ENCODE data around the gene NAAA. TPM values are rescaled to one million over a fixed set of nuclear protein-coding genes. Genes with fewer than 3 reads are reported as not detected.

Gene NAAA
- total and polyA plus RNA-seq, 2 of the 13 experiments (the other 11 are each of a cell fraction or from before 2014, with no cell fraction given), result 22.4 to 24.6 TPM

GRCh38 chr4:75916091-75916661, 24.6 kb downstream of the NAAA start (continued):
- TF ChIP-seq ZFP1 (CRISPR knock-in tag; IDR thresholded peaks at IDR 0.05) (no peak), ZNF660 (CRISPR knock-in tag; IDR thresholded peaks at IDR 0.05; ENCODE audit: borderline replicate concordance, low read depth) (no peak), ZFP41 (CRISPR knock-in tag; IDR thresholded peaks at IDR 0.05; ENCODE audit: borderline replicate concordance) (no peak), ZNF713 (CRISPR knock-in tag; IDR thresholded peaks at IDR 0.05) (no peak)
- TF ChIP-seq, protein P1, sequence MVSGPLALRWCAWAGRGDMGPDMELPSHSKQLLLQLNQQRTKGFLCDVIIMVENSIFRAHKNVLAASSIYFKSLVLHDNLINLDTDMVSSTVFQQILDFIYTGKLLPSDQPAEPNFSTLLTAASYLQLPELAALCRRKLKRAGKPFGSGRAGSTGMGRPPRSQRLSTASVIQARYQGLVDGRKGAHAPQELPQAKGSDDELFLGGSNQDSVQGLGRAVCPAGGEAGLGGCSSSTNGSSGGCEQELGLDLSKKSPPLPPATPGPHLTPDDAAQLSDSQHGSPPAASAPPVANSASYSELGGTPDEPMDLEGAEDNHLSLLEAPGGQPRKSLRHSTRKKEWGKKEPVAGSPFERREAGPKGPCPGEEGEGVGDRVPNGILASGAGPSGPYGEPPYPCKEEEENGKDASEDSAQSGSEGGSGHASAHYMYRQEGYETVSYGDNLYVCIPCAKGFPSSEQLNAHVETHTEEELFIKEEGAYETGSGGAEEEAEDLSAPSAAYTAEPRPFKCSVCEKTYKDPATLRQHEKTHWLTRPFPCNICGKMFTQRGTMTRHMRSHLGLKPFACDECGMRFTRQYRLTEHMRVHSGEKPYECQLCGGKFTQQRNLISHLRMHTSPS (CRISPR knock-in tag; IDR thresholded peaks at IDR 0.05; ENCODE audit: low read depth), result no peak

GRCh38 chr4:75912968-75913367, 27.8 kb downstream of the NAAA start:
- Histone ChIP-seq H3K9ac (ENCODE audit: insufficient read depth, low read depth, low read length) (no peak overlapping the region), H3K27ac (ENCODE audit: extremely low read length, insufficient read depth, low read length) (no peak overlapping the region), H4K20me1 (ENCODE audit: insufficient read depth, low read length) (no peaks in the 10 kb centered on the region), H3K27me3 (ENCODE audit: control insufficient read depth in 1 of 2, insufficient read depth in 2 of 2, low read length in 2 of 2) (no peaks in the 10 kb centered on the region), H3K9me3 (ENCODE audit: low read length) (peaks cover 13% of the 10 kb centered on the region), H3K4me2 (ENCODE audit: low read depth, low read length) (no peak overlapping the region), H2AFZ (ENCODE audit: low read length) (no peak overlapping the region), H3K36me3 (replicated peaks in 1 of 2; ENCODE audit: control insufficient read depth in 1 of 2, insufficient read depth in 2 of 2, low read length in 2 of 2) (0 out of 5 replicates have a peak, but pooled peaks cover 0 to 3% of the 10 kb centered on the region in 2 experiments), H3K4me3 (replicated peaks in 1 of 3; ENCODE audit: insufficient read depth in 1 of 3, low read depth in 2 of 3, low read length in 3 of 3) (no peak overlapping the region), H3K4me1 (ENCODE audit: insufficient read depth, low read length) (no peaks in the 10 kb centered on the region), H3K79me2 (ENCODE audit: insufficient read depth, low read length) (no peaks in the 10 kb centered on the region)
- 78% methylated on average over 6 of the region's 6 CpGs for WGBS (ENCODE audit: low lambda C conversion rate)
- POLR2A ChIA-PET, result no interaction called here
- CTCF ChIA-PET (ENCODE audit: low intra/inter-chr PET ratio, low total read pairs), result no interaction called here
- FAIRE-seq, result no peak
- intact Hi-C loops (cut with micrococcal nuclease; ENCODE audit: unreplicated experiment) (no loop called here), in situ Hi-C loops (cut with HindIII; ENCODE audit: extremely low pct_ligation_motif_present, low pct_unique_long_range_greater_than_20kb) (no loop called here)
- no peak for DNase-seq (ENCODE audit: low spot score)
- no peak for ATAC-seq
- BruUV-seq (replicated peaks), result no TSS peak
- TF ChIP-seq, protein P2, sequence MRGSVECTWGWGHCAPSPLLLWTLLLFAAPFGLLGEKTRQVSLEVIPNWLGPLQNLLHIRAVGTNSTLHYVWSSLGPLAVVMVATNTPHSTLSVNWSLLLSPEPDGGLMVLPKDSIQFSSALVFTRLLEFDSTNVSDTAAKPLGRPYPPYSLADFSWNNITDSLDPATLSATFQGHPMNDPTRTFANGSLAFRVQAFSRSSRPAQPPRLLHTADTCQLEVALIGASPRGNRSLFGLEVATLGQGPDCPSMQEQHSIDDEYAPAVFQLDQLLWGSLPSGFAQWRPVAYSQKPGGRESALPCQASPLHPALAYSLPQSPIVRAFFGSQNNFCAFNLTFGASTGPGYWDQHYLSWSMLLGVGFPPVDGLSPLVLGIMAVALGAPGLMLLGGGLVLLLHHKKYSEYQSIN (CRISPR knock-in tag; IDR thresholded peaks at IDR 0.05; ENCODE audit: borderline replicate concordance), result no peak
- TF ChIP-seq ZNF232 (CRISPR knock-in tag; IDR thresholded peaks at IDR 0.05; ENCODE audit: borderline replicate concordance), result no peak
- TF ChIP-seq, protein P3, sequence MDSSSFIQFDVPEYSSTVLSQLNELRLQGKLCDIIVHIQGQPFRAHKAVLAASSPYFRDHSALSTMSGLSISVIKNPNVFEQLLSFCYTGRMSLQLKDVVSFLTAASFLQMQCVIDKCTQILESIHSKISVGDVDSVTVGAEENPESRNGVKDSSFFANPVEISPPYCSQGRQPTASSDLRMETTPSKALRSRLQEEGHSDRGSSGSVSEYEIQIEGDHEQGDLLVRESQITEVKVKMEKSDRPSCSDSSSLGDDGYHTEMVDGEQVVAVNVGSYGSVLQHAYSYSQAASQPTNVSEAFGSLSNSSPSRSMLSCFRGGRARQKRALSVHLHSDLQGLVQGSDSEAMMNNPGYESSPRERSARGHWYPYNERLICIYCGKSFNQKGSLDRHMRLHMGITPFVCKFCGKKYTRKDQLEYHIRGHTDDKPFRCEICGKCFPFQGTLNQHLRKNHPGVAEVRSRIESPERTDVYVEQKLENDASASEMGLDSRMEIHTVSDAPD (CRISPR knock-in tag; IDR thresholded peaks at IDR 0.05), result no peak
- no peak for TF ChIP-seq THAP7 (CRISPR knock-in tag; IDR thresholded peaks at IDR 0.05)
- TF ChIP-seq EED (CRISPR knock-in tag; IDR thresholded peaks at IDR 0.05), result no peak
- TF ChIP-seq, protein P4, sequence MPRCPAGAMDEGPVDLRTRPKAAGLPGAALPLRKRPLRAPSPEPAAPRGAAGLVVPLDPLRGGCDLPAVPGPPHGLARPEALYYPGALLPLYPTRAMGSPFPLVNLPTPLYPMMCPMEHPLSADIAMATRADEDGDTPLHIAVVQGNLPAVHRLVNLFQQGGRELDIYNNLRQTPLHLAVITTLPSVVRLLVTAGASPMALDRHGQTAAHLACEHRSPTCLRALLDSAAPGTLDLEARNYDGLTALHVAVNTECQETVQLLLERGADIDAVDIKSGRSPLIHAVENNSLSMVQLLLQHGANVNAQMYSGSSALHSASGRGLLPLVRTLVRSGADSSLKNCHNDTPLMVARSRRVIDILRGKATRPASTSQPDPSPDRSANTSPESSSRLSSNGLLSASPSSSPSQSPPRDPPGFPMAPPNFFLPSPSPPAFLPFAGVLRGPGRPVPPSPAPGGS (CRISPR knock-in tag; IDR thresholded peaks at IDR 0.05), result no peak
- TF ChIP-seq, protein P5, sequence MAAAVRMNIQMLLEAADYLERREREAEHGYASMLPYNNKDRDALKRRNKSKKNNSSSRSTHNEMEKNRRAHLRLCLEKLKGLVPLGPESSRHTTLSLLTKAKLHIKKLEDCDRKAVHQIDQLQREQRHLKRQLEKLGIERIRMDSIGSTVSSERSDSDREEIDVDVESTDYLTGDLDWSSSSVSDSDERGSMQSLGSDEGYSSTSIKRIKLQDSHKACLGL (CRISPR knock-in tag; IDR thresholded peaks at IDR 0.05), result no peak
- TF ChIP-seq PRPF4 (IDR thresholded peaks at IDR 0.05; ENCODE audit: low read depth, low read length, poor library complexity, severe bottlenecking), result no peak
- no peak for TF ChIP-seq NCOA2 (CRISPR knock-in tag; IDR thresholded peaks at IDR 0.05)
- no peak for TF ChIP-seq NAIF1 (CRISPR knock-in tag; IDR thresholded peaks at IDR 0.05; ENCODE audit: borderline replicate concordance)

All from HepG2 (cell line).